Measurements from ENCODE around the gene NLRP11. TPM values are rescaled to one million over a fixed set of nuclear protein-coding genes. Genes with fewer than 3 reads are reported as not detected.
"Not testable (repeated sequence)": the region's sequence is repeated elsewhere in the genome, so short reads cannot be mapped to it uniquely, and the experiment has no call there.

NLRP11 gene
- polyA plus RNA-seq, 3 donors: 0.03 TPM; not detected in 2

GRCh38 chr19:55802281-55802680 is 29.5 kb downstream of the NLRP11 start:
- WGBS, 3 donors: 78 to 88% (median 85%) methylated on average over 2 of the region's 2 CpGs
- no peak overlapping the region for H3K27ac ChIP-seq (ENCODE audit: low read depth, low read length)

GRCh38 chr19:55801416-55801815 is 30.4 kb downstream of the NLRP11 start:
- H3K27ac ChIP-seq (ENCODE audit: low read depth, low read length): no peak overlapping the region
- WGBS, 3 donors: 56 to 68% (median 68%) methylated on average over 7 of the region's 7 CpGs

GRCh38 chr19:55795021-55795420 is 36.8 kb downstream of the NLRP11 start:
- 85 to 90% (median 89%) methylated on average over 11 of the region's 11 CpGs for WGBS, 3 donors
- no peak overlapping the region for H3K27ac ChIP-seq (ENCODE audit: low read depth, low read length)

- WGBS, 3 donors: 71 to 76% (median 74%) methylated on average over 5 of the region's 5 CpGs
- no peak overlapping the region for H3K27ac ChIP-seq (ENCODE audit: low read depth, low read length)
Observed at GRCh38 chr19:55781112-55781511, 50.7 kb downstream of the NLRP11 start.

GRCh38 chr19:55778331-55778730 is 53.5 kb downstream of the NLRP11 start:
- 71 to 81% (median 79%) methylated on average over 16 of the region's 16 CpGs for WGBS, 3 donors
- H3K27ac ChIP-seq (ENCODE audit: low read depth, low read length): no peak overlapping the region

- no peak overlapping the region for H3K27ac ChIP-seq (ENCODE audit: low read depth, low read length)
- 28 to 32% (median 29%) methylated on average over 7 of the region's 7 CpGs for WGBS, 3 donors
Observed at GRCh38 chr19:55777528-55777927, 54.3 kb downstream of the NLRP11 start.

- 36 to 71% (median 49%) methylated on average over 2 to 3 of the region's 3 CpGs for WGBS, 3 donors
- H3K27ac ChIP-seq (ENCODE audit: low read depth, low read length): not testable (repeated sequence)
Observed at GRCh38 chr19:55769632-55770031, 62.2 kb downstream of the NLRP11 start.

GRCh38 chr19:55768818-55769217 is 63.0 kb downstream of the NLRP11 start, which contains the start of gene RFPL4AL1:
Gene RFPL4AL1, plus strand, starts transcription at chr19:55769118. Its CDS starts 2,687 bp downstream, at chr19:55771805.
- WGBS, 3 donors: 83 to 87% (median 84%) methylated on average over 5 of the region's 6 CpGs
- not testable (repeated sequence) for H3K27ac ChIP-seq (ENCODE audit: low read depth, low read length)

- 59 to 71% (median 62%) methylated on average over 7 of the region's 7 CpGs for WGBS, 3 donors
- no peak overlapping the region for H3K27ac ChIP-seq (ENCODE audit: low read depth, low read length)
Observed at GRCh38 chr19:55766466-55766865, 65.3 kb downstream of the NLRP11 start.

GRCh38 chr19:55758797-55759196 is 73.0 kb downstream of the NLRP11 start, which contains the start of gene RFPL4A:
Gene RFPL4A, plus strand, starts transcription at chr19:55759097. Its CDS starts 2,704 bp downstream, at chr19:55761801.
- WGBS, 3 donors: 82 to 94% (median 92%) methylated on average over 2 of the region's 3 CpGs
- H3K27ac ChIP-seq (ENCODE audit: low read depth, low read length): not testable (repeated sequence)

GRCh38 chr19:55756808-55757207 is 75.0 kb downstream of the NLRP11 start:
- WGBS, 3 donors: 80 to 82% (median 81%) methylated on average over 4 of the region's 4 CpGs
- H3K27ac ChIP-seq (ENCODE audit: low read depth, low read length): not testable (repeated sequence)

GRCh38 chr19:55753401-55753800 is 78.4 kb downstream of the NLRP11 start:
- no peak overlapping the region for H3K27ac ChIP-seq (ENCODE audit: low read depth, low read length)
- WGBS, 3 donors: 23 to 81% (median 73%) methylated on average over 3 of the region's 3 CpGs

GRCh38 chr19:55750715-55751114 is 81.1 kb downstream of the NLRP11 start:
- H3K27ac ChIP-seq (ENCODE audit: low read depth, low read length): no peak overlapping the region

GRCh38 chr19:55738302-55738701 is 93.5 kb downstream of the NLRP11 start, which contains the start of gene NLRP9:
Gene NLRP9, minus strand, starts transcription at chr19:55738402. Its CDS starts 28 bp downstream, at chr19:55738374.
- 89 to 93% (median 89%) methylated on average over 3 of the region's 3 CpGs for WGBS, 3 donors

More at GRCh38 chr19:55750715-55751114, 81.1 kb downstream of the NLRP11 start:
- WGBS, 3 donors: 79 to 92% (median 88%) methylated on average over 6 of the region's 6 CpGs

More at GRCh38 chr19:55738302-55738701, 93.5 kb downstream of the NLRP11 start, which contains the start of gene NLRP9:
- no peak within 1 kb of the TSS for H3K27ac ChIP-seq (ENCODE audit: low read depth, low read length)

Other genes starting within 250 kb of the NLRP11 start
- 1 to 10 TPM; 6.8 to 9.7 (median 8.4) TPM for gene FIZ1, start 232.5 kb downstream of the NLRP11 start, polyA plus RNA-seq
- gene ZNF524, start 231.7 kb downstream of the NLRP11 start, polyA plus RNA-seq: 10 to 100 TPM; 27.9 to 60.9 (median 35.5) TPM
- gene ZNF865, start 226.4 kb downstream of the NLRP11 start, polyA plus RNA-seq: 1 to 10 TPM; 3.8 to 6.8 (median 4.7) TPM
- 1 to 10 TPM; 2.6 to 7.0 (median 5.2) TPM for gene ZNF784, start 207.4 kb downstream of the NLRP11 start, polyA plus RNA-seq
- 10 to 100 TPM; 17.9 to 41.2 (median 26.1) TPM for gene ZNF580, start 191.0 kb downstream of the NLRP11 start, polyA plus RNA-seq
- gene ZNF581, start 188.3 kb downstream of the NLRP11 start, polyA plus RNA-seq: 10 to 100 TPM; 14.3 to 24.5 (median 18.1) TPM
- 10 to 100 TPM in 2 of 3 donors, 1 to 10 TPM in 1; 6.3 to 23.2 (median 17.8) TPM for gene CCDC106, start 183.8 kb downstream of the NLRP11 start, polyA plus RNA-seq
- gene U2AF2, start 177.0 kb downstream of the NLRP11 start, polyA plus RNA-seq: 100 to 1,000 TPM in 1 of 3 donors, 10 to 100 TPM in 2; 54.3 to 122 (median 95.0) TPM
- 100 to 1,000 TPM in 1 of 3 donors, 10 to 100 TPM in 2; 71.6 to 117 (median 89.0) TPM for gene EPN1, start 156.8 kb downstream of the NLRP11 start, polyA plus RNA-seq
- gene NLRP9, start 93.6 kb downstream of the NLRP11 start, polyA plus RNA-seq: not detected
- not detected for gene RFPL4A, start 72.9 kb downstream of the NLRP11 start, polyA plus RNA-seq
- gene RFPL4AL1, start 62.9 kb downstream of the NLRP11 start, polyA plus RNA-seq: not detected
- gene NLRP4, start 4.5 kb upstream of the NLRP11 start, polyA plus RNA-seq: not detected
- not detected for gene NLRP13, start 100.3 kb upstream of the NLRP11 start, polyA plus RNA-seq
- not detected for gene NLRP8, start 115.8 kb upstream of the NLRP11 start, polyA plus RNA-seq
- gene NLRP5, start 154.8 kb upstream of the NLRP11 start, polyA plus RNA-seq: not detected

Data from adipose tissue (tissue), 3 donors.